Ovary (tissue), 3 donors: ENCODE data around the gene CSTPP1.

Source experiments
- CTCF ChIP-seq, 3 donors: fragments of 450-650 bp in 2 of 3; fragments of 200-600 bp in 1 of 3; IDR thresholded peaks; one replicate each; pipeline versions ENCODE4 v1.5.1 to v1.8.0; 2016 to 2022; ENCODE audit warnings: antibody characterized with exemption in 3 of 3, mild to moderate bottlenecking in 1 of 3
- POLR2A ChIP-seq: fragments of 450-650 bp; IDR thresholded peaks from one replicate; pipeline ENCODE4 v1.6.1; 2017; ENCODE audit warnings: antibody characterized with exemption, mild to moderate bottlenecking, moderate library complexity
- donor health status: DM: no; HTN: no; CAD: no.

- no peak for TF ChIP-seq CTCF (IDR thresholded peaks at IDR 0.05)
- no peak for TF ChIP-seq POLR2A
These were observed 6.5 kb upstream of the CSTPP1 start for GRCh38 chr11:46930089-46930488.
